RWPE1 (cell line): ENCODE data around the gene SIRT3.

Source experiments
- CTCF ChIA-PET: fragments of 350-600 bp; sonication (Branson Sonifier 250); formaldehyde crosslinking; extraction: SDS; loops from one replicate; lab custom pipeline; 2021; lab: Yijun Ruan, JAX
- POLR2A ChIA-PET: fragments of 400-600 bp; formaldehyde crosslinking; extraction: SDS; loops from one replicate; lab custom pipeline; 2020; ENCODE audit warnings: antibody characterized with exemption; ENCODE audit not compliant: low non-redundant PET; lab: Yijun Ruan, JAX
- DNase-seq: peaks from one replicate; pipeline ENCODE4 v3.0.0; 2012; ENCODE audit warnings: low spot score
- H3K27ac ChIP-seq: fragments of 450-650 bp; 2 replicates; pipeline ENCODE4 v1.5.1; 2017
- CTCF ChIP-seq: fragments of 450-650 bp; conservative IDR thresholded peaks from 2 replicates; pipeline ENCODE4 v1.5.1; 2017; ENCODE audit warnings: low read depth, mild to moderate bottlenecking

The SIRT3 gene

DNA sequence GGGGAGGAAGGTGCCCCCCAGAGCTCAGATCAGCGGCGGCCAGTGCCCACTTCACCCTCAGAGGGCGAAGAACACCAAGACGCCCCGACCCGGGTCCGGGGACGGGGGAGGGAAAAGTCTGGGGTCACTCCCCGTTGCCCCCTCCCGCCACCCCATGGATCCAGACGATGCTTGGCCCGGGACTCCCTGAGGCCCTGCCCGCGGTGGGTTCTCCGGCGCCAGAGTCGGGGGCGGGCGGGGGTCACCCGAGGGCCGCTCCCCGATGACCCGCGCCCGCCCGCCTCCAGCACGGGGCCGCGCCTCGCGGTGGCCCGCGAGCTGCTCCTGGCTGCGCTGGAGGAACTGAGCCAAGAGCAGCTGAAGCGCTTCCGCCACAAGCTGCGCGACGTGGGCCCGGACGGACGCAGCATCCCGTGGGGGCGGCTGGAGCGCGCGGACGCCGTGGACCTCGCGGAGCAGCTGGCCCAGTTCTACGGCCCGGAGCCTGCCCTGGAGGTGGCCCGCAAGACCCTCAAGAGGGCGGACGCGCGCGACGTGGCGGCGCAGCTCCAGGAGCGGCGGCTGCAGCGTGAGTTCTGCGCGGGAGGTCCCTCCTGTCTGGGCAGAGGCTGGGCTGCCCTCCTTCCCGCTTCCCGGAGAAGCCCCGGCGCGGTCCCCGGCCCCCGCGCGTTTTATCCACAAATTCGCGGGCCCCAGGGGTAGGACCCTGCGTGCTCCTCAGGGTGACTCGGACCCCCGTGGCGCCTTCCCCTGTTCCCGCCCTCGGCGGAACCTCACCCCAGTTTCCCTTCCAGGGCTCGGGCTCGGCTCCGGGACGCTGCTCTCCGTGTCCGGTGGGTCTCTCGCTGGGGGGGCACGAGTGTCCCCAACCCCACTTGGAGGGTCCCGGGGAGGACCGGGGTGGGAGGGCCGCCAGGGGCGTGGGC, 43.2 kb upstream of the SIRT3 start:
- ChIA-PET POLR2A (no interaction called here), CTCF (interaction anchor here (0.5 to 0.7 kb wide), 2 partner anchors 14 to 21 kb away, joined by 3 to 5 read pairs; no protein-coding TSS in a partner anchor)
- no peak for DNase-seq
- H3K27ac ChIP-seq, result no peak overlapping the region
- no peak for TF ChIP-seq CTCF

- DNase-seq, result no peak
- TF ChIP-seq CTCF, result no peak
- ChIA-PET CTCF (interaction anchor here (0.6 to 0.7 kb wide), 2 partner anchors 8 to 20 kb away, joined by 3 read pairs; no protein-coding TSS in a partner anchor), POLR2A (no interaction called here)
- no peak within 1 kb of the TSS for H3K27ac ChIP-seq
Observed at GRCh38 chr11:278001-278951, 42.1 kb upstream of the SIRT3 start, which contains the start of gene NLRP6. Gene NLRP6 (plus strand): TSS chr11:278407. CDS start chr11:278570, 163 bp downstream.

GRCh38 chr11:276219-276618, 40.1 kb upstream of the SIRT3 start:
- no peak for DNase-seq
- POLR2A ChIA-PET, result no interaction called here
- no peak for TF ChIP-seq CTCF
- H3K27ac ChIP-seq, result no peak overlapping the region
- CTCF ChIA-PET, result no interaction called here

GRCh38 chr11:272931-273198, 36.7 kb upstream of the SIRT3 start:
- TF ChIP-seq CTCF, result no peak
- CTCF ChIA-PET, result no interaction called here
- no peak overlapping the region for H3K27ac ChIP-seq
- DNase-seq, result no peak
- POLR2A ChIA-PET, result no interaction called here

- DNase-seq, result no peak
- CTCF ChIA-PET, result no interaction called here
- no peak overlapping the region for H3K27ac ChIP-seq
- POLR2A ChIA-PET, result no interaction called here
- no peak for TF ChIP-seq CTCF
Observed at GRCh38 chr11:272195-272930, 36.2 kb upstream of the SIRT3 start.

DNA sequence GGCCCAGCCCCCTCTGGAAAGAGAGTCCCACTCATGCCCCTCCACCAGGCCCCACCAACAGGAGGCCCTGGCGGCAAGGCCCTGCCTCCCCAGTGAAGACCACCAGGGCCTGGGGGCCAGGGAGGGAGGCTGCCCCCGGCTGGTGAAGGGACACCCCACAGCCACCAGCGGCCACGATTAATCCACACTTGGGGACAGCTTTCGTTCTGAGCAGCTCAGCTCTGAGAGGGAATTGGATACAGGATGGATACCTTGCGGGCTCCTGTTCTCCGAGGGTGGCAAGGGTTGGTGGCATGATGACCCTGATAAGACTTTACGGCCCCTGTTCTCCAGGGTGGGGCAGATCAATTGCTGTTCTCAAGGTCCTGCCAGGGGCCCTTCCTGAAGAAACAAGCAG, 35.2 kb upstream of the SIRT3 start:
- POLR2A ChIA-PET, result no interaction called here
- TF ChIP-seq CTCF, result no peak
- no peak for DNase-seq
- CTCF ChIA-PET, result no interaction called here
- no peak overlapping the region for H3K27ac ChIP-seq
